Measurements from ENCODE around the gene TTC23L.
"Not testable (repeated sequence)": the region's sequence is repeated elsewhere in the genome, so short reads cannot be mapped to it uniquely, and the experiment has no call there.

TTC23L gene

GRCh38 chr5:34903260-34903659, 64.3 kb downstream of the TTC23L start:
- in situ Hi-C loops (cut with HindIII; ENCODE audit: low pct_ligation_motif_present, low pct_unique_long_range_greater_than_20kb, low sequenced_read_pairs), result no loop called here
- DNase-seq, result no peak

DNA sequence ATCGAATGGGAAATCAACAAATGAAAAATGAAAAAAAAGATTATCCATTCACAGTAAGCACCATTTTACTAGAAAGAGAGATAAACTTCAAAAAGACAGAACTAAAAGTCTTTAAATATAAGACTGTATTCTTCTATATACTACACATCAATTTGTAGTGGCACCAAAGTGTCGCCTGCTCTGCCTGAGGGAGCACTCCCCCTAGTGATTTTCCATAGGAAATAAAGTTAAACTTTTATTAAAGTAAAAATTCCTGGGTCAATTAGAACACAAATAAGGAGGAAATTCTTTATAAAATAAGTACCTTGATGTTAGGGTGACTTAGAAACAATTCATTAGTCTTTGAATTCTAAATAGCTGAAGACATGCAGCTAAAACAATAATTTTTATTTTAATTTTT, 66.6 kb downstream of the TTC23L start:
- DNase-seq, result peak; percentile 25
- in situ Hi-C loops (cut with HindIII; ENCODE audit: low pct_ligation_motif_present, low pct_unique_long_range_greater_than_20kb, low sequenced_read_pairs), result no loop called here

DNA sequence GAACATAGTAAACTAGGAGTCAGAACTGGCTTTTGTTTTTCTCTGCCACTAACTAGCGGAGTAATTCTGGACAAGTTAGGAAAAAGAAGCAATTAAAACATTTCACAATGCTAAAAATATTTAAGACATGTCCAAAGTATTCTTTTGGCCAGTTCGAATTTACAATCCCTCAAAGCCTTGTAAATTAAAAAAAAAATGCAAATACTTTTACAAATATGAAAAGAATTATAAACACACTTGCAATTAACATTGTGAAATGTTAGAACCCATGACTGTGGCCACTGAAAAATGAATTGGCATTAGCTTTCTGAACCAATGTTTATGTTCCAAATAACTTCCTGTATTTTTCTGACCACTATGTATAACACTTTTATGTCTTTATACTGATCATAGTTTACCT, 74.1 kb downstream of the TTC23L start:
- DNase-seq, result no peak
- in situ Hi-C loops (cut with HindIII; ENCODE audit: low pct_ligation_motif_present, low pct_unique_long_range_greater_than_20kb, low sequenced_read_pairs), result no loop called here

DNA sequence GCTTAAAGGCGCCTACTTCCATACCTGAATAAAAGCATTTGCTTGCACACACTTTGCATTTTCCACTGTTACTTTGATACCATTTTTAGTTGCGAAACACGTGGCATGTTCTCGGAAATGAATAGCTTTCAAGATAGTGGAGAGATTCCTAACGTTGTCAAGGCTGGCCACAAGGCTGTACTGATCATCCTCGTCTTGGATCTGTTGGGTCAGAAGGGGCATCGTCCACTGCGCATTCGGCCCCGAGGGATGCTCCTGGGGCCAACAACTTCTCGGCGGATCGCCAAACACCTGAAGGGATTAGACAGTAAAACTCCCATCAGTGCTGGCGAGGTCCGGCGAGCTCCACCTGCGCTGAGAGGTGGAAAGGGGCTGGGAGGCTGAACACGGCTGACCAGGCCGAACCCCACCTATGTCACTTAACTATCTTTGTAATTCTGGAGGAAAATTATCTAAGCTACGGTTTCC, 75.7 kb downstream of the TTC23L start:
- in situ Hi-C loops (cut with HindIII; ENCODE audit: low pct_ligation_motif_present, low pct_unique_long_range_greater_than_20kb, low sequenced_read_pairs), result no loop called here
- peak; percentile 25 for DNase-seq

DNA sequence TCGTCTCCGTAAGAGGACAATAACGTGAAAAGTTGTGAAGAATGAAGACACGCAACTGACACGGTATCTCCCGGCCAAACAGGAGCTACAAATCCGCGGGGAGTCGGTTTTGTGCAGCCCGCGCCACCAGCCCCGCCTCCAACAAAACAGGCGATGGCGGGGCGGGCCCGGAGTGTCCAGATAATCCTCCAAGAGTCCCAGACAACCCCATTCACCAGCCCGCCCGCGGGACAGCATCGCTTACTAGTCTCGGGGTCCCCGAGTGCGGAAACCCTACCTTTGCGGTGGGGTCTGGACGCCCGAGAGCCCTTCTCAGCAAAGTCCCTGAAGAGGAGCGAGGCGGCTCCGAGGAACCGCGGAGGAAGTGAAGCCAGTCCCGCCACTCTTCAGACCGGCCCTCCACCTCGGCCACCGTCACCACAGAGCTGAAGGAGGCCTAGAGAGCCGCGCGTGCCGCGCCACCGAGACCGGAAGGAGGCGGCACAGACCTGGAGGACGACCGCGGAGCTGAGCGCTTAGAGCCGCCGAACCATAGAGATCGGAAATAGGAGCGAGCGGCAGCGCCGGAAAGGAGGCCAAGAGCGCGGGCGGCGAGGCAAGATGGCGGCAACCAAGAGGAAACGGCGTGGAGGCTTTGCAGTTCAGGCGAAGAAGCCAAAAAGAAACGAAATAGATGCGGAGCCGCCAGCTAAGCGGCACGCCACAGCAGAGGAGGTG, 76.3 kb downstream of the TTC23L start, which contains the start of the genes BRIX1 and RAD1:
TSS of gene BRIX1 (plus strand) at position 573 of the 717 bp plus-strand sequence. CDS start at position 601, 28 bp downstream.
TSS of gene RAD1 (minus strand) at position 366 of the 717 bp plus-strand sequence. CDS start 612 bp downstream, outside the sequence.
- in situ Hi-C loops (cut with HindIII; ENCODE audit: low pct_ligation_motif_present, low pct_unique_long_range_greater_than_20kb, low sequenced_read_pairs), result no loop called here
- peak; percentile 94 for DNase-seq

GRCh38 chr5:34915856-34916192, 76.9 kb downstream of the TTC23L start:
- DNase-seq, result peak; percentile 13
- in situ Hi-C loops (cut with HindIII; ENCODE audit: low pct_ligation_motif_present, low pct_unique_long_range_greater_than_20kb, low sequenced_read_pairs), result no loop called here

- no peak for DNase-seq
- in situ Hi-C loops (cut with HindIII; ENCODE audit: low pct_ligation_motif_present, low pct_unique_long_range_greater_than_20kb, low sequenced_read_pairs), result no loop called here
Observed at GRCh38 chr5:34916518-34916917, 77.6 kb downstream of the TTC23L start.

DNA sequence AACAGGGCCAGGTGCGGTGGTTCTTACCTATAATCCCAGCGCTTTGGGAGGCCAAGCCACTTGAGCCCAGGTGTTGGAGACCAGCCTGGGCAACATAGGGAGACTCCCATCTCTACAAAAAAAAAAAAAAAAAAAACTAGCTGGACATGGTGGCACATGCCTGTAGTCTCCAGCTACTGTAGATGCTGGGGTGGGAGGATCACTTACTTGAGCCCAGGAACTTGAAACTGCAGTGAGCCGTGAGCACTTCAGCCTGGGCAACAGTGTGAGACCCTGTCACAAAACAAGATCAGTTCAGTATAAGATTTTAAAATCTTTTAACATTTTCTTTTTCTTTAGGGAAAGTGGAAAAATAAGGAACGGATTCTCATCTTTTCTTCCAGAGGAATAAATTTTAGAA, 79.1 kb downstream of the TTC23L start:
- no peak for DNase-seq
- in situ Hi-C loops (cut with HindIII; ENCODE audit: low pct_ligation_motif_present, low pct_unique_long_range_greater_than_20kb, low sequenced_read_pairs), result no loop called here

GRCh38 chr5:34919077-34919476, 80.1 kb downstream of the TTC23L start:
- in situ Hi-C loops (cut with HindIII; ENCODE audit: low pct_ligation_motif_present, low pct_unique_long_range_greater_than_20kb, low sequenced_read_pairs), result no loop called here

GRCh38 chr5:34923256-34923655, 84.3 kb downstream of the TTC23L start:
- in situ Hi-C loops (cut with HindIII; ENCODE audit: low pct_ligation_motif_present, low pct_unique_long_range_greater_than_20kb, low sequenced_read_pairs); DNase-seq: not testable (repeated sequence)

More at GRCh38 chr5:34919077-34919476, 80.1 kb downstream of the TTC23L start:
- no peak for DNase-seq

GRCh38 chr5:34923694-34924461, 84.9 kb downstream of the TTC23L start:
- in situ Hi-C loops (cut with HindIII; ENCODE audit: low pct_ligation_motif_present, low pct_unique_long_range_greater_than_20kb, low sequenced_read_pairs), result no loop called here

GRCh38 chr5:34924462-34924765, 85.5 kb downstream of the TTC23L start:
- no peak for DNase-seq
- in situ Hi-C loops (cut with HindIII; ENCODE audit: low pct_ligation_motif_present, low pct_unique_long_range_greater_than_20kb, low sequenced_read_pairs), result no loop called here

More at GRCh38 chr5:34923694-34924461, 84.9 kb downstream of the TTC23L start:
- DNase-seq, result peak; percentile 86

- in situ Hi-C loops (cut with HindIII; ENCODE audit: low pct_ligation_motif_present, low pct_unique_long_range_greater_than_20kb, low sequenced_read_pairs), result no loop called here
- no peak for DNase-seq
Observed at GRCh38 chr5:34926318-34926888, 87.4 kb downstream of the TTC23L start.

DNA sequence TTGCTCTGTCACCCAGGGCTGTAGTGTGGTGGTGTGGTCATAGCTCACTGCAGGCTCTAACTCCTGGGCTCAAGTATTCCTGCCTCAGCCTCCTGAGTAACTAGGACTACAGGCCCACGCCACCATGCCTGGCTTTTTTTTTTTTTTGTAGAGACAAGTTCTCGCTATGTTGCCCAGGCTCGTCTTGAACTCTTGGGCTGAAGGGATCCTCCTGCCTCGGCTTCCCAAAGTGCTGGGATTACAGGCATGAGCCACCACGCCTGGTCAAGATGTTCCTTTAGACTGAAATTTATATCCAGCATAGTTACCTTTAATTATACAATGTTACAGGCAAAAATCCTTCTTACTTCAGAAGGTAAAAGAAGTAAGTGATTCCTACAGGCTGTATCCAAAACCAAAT, 88.8 kb downstream of the TTC23L start:
- in situ Hi-C loops (cut with HindIII; ENCODE audit: low pct_ligation_motif_present, low pct_unique_long_range_greater_than_20kb, low sequenced_read_pairs), result no loop called here
- DNase-seq, result no peak

- in situ Hi-C loops (cut with HindIII; ENCODE audit: low pct_ligation_motif_present, low pct_unique_long_range_greater_than_20kb, low sequenced_read_pairs), result no loop called here
- DNase-seq, result no peak
Observed at GRCh38 chr5:34928267-34928666, 89.3 kb downstream of the TTC23L start.

DNA sequence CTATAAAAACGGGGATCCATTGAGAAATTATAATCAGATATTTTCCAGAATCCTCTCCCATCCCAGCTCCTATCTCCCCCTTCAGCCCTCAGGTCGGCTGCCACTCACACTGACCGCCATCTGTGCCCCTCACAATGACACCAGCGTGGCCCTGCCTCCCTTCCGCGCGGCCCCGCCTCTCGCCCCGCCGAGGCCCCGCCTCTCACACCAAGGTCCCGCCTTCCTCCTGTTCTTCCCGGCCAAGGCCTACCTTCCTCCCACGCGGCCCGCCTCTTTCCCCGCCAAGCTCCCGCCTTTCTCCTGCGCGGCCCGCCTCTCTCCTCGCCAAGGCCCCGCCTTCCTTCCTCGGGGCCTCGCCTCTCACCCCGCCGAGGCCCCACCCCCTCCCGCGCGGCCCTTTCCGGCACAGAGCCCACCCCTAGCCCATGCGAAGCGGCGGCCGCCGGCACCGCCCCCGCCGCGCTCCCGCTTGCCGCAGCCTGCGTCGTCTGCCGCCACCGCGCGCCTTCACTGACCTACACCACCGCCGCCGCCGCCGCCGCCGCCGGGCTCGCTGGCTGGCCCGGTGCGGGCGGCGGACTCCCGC, 90.3 kb downstream of the TTC23L start, which contains the start of gene DNAJC21:
TSS of gene DNAJC21 (plus strand) at position 426 of the 586 bp plus-strand sequence. CDS start 261 bp downstream, outside the sequence.
- DNase-seq, result peak; percentile 94
- in situ Hi-C loops (cut with HindIII; ENCODE audit: low pct_ligation_motif_present, low pct_unique_long_range_greater_than_20kb, low sequenced_read_pairs), result no loop called here

DNA sequence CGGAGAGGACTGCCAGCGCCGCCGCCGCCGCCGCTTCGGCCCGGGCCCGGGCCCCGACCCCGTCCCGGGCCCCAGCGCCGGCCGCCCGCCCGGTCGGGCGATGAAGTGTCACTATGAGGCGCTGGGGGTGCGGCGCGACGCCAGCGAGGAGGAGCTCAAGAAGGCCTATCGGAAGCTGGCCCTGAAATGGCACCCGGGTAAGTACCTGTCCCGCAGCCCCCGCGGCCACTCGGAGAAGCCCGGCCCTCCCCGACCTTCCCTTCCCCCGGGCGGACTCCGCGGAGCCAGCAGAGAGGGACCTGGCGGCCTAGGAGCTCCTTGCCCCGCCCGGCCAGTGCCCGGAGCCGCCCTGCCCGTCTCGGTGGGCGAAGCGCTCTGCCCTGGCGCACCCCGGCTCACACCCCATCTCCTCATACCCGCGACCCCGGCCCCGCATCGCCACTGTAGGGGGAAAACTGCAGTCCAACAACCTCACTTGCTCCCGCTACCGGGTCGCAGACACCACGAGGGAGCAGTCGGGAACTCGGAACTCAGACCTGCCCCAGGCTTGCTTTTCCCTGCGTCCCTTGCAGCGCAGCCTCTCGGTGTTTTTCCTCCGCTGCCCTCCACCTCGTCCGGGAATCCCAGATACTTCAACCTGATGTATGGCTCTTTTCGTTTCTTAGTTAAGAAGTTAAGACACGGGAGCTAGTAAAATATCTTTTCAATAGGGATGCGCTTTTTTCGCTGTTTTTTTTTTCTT, 90.9 kb downstream of the TTC23L start:
- in situ Hi-C loops (cut with HindIII; ENCODE audit: low pct_ligation_motif_present, low pct_unique_long_range_greater_than_20kb, low sequenced_read_pairs), result no loop called here
- DNase-seq, result peak; percentile 82

DNA sequence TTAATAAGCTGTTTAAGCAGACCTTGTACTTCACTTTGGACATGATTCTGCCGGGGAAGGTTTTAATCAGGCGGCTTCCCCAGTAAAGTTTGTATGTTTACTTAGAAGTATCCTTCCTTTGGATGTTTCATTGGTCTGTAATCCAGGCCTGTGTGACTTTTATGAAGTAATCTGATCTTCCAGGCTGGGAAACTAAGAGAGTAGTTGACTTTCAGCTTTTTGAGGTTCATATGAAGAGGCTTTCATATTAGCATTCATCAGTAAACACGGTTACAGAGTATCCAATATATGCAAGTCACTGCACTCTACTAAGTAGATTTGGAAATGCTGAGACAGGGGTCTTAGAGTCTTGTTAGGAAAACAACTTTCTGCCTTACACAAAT, 91.5 kb downstream of the TTC23L start:
- in situ Hi-C loops (cut with HindIII; ENCODE audit: low pct_ligation_motif_present, low pct_unique_long_range_greater_than_20kb, low sequenced_read_pairs), result no loop called here
- DNase-seq, result peak; percentile 10
